Measurements from ENCODE around the gene MYL6.
"Not testable (repeated sequence)": the region's sequence is repeated elsewhere in the genome, so short reads cannot be mapped to it uniquely, and the experiment has no call there.

The MYL6 gene

GRCh38 chr12:56158029-56158925 lies at the start of gene MYL6:
Gene MYL6, plus strand, starts transcription at chr12:56158359. Its CDS starts 43 bp downstream, at chr12:56158402.
- peak; percentile 94 for DNase-seq (ENCODE audit: low spot score)

GRCh38 chr12:56110571-56110970 lies 47.6 kb upstream of the MYL6 start:
- in situ Hi-C loops (cut with MboI; ENCODE audit: low sequenced_read_pairs, unreplicated experiment): no loop called here
- TF ChIP-seq, protein P1, sequence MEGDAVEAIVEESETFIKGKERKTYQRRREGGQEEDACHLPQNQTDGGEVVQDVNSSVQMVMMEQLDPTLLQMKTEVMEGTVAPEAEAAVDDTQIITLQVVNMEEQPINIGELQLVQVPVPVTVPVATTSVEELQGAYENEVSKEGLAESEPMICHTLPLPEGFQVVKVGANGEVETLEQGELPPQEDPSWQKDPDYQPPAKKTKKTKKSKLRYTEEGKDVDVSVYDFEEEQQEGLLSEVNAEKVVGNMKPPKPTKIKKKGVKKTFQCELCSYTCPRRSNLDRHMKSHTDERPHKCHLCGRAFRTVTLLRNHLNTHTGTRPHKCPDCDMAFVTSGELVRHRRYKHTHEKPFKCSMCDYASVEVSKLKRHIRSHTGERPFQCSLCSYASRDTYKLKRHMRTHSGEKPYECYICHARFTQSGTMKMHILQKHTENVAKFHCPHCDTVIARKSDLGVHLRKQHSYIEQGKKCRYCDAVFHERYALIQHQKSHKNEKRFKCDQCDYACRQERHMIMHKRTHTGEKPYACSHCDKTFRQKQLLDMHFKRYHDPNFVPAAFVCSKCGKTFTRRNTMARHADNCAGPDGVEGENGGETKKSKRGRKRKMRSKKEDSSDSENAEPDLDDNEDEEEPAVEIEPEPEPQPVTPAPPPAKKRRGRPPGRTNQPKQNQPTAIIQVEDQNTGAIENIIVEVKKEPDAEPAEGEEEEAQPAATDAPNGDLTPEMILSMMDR (IDR thresholded peaks at IDR 0.05; ENCODE audit: borderline replicate concordance, control extremely low read depth, extremely low read depth, insufficient read depth, missing control alignments): no peak
- no peak for DNase-seq (ENCODE audit: low spot score)

More at GRCh38 chr12:56158029-56158925, at the start of gene MYL6:
- TF ChIP-seq, protein P1 (IDR thresholded peaks at IDR 0.05; ENCODE audit: borderline replicate concordance, control extremely low read depth, extremely low read depth, insufficient read depth, missing control alignments): no peak
- in situ Hi-C loops (cut with MboI; ENCODE audit: low sequenced_read_pairs, unreplicated experiment): no loop called here

GRCh38 chr12:56114084-56114483 lies 44.1 kb upstream of the MYL6 start:
- TF ChIP-seq, protein P1 (IDR thresholded peaks at IDR 0.05; ENCODE audit: borderline replicate concordance, control extremely low read depth, extremely low read depth, insufficient read depth, missing control alignments): no peak
- in situ Hi-C loops (cut with MboI; ENCODE audit: low sequenced_read_pairs, unreplicated experiment): no loop called here
- no peak for DNase-seq (ENCODE audit: low spot score)

DNA sequence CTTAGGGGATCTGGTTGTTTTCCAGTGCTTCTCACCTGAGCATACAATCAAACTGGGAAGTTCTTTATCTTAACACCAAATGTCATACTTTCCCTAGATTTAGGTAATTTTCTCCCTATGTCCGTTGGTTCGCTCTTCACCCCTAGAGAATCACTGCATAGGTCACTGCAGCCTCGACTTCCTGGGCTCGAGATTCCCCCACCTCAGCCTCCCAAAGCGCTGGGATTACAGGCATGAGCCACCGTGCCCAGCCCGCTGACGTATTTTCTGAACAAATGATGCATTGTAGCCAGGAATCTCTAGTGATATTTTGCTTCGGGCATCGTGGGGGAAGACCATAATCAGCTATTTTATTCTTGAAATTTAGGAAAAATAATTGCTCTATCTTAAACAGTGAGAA lies 42.8 kb upstream of the MYL6 start:
- in situ Hi-C loops (cut with MboI; ENCODE audit: low sequenced_read_pairs, unreplicated experiment): no loop called here
- TF ChIP-seq, protein P1 (IDR thresholded peaks at IDR 0.05; ENCODE audit: borderline replicate concordance, control extremely low read depth, extremely low read depth, insufficient read depth, missing control alignments): no peak
- DNase-seq (ENCODE audit: low spot score): no peak

DNA sequence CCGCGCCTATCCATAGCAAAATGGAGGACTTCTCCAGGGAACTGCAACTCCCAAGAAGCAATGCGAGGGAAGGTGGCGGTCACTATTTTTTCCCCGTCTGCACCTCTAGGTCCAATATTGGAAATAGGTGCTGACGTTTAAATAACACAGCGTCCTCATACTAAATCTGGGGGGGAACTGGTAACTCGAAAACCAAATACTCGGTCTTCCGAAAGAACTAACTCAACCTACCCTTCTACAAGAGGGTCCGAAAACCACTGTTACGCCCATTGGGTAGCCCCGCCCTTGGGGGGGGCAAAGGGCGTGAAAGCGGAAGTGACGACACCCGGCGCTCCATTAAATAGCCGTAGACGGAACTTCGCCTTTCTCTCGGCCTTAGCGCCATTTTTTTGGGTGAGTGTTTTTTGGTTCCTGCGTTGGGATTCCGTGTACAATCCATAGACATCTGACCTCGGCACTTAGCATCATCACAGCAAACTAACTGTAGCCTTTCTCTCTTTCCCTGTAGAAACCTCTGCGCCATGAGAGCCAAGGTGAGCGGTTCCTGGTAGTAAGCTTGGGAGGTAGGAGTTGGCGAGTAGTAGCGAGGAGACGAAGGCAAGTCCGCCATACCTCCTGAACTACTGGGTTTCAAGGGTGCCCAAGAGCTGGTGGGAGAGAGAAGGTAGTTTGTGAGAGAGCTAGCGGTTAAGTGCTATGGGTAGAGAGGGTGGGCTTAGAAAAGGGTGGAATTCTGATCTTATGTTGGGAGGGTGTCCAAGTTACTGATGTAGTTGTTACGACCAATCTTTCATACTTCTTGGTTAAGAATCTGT lies 41.7 kb upstream of the MYL6 start, which contains the start of gene RPL41:
Gene RPL41 (plus strand): TSS at position 367 of the 815 bp plus-strand sequence.
- peak; percentile 82 for DNase-seq (ENCODE audit: low spot score)
- in situ Hi-C loops (cut with MboI; ENCODE audit: low sequenced_read_pairs, unreplicated experiment): no loop called here
- TF ChIP-seq, protein P1 (IDR thresholded peaks at IDR 0.05; ENCODE audit: borderline replicate concordance, control extremely low read depth, extremely low read depth, insufficient read depth, missing control alignments): no peak

DNA sequence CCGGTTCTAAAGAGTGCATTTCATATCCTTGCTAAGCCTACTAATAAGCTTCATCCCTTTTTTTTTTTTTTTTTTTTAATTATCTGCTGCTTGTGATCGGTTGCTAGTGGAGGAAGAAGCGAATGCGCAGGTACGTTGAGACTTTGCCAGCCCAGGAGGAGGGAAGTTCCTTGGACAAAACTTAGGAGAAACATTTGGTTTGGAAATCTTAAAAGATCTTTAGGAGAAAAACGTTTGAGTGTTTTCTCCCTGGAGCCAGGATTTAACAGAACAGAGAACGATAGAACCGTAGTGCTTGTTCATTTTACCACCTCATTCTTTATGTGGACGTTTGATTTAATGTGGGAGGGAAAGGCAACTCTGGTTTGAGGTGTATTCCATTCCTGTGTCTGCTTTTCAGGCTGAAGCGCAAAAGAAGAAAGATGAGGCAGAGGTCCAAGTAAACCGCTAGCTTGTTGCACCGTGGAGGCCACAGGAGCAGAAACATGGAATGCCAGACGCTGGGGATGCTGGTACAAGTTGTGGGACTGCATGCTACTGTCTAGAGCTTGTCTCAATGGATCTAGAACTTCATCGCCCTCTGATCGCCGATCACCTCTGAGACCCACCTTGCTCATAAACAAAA lies 41.0 kb upstream of the MYL6 start:
- DNase-seq (ENCODE audit: low spot score); in situ Hi-C loops (cut with MboI; ENCODE audit: low sequenced_read_pairs, unreplicated experiment): not testable (repeated sequence)

Data from GM13976 (cell line).